HepG2 (cell line): ENCODE results near the gene AFAP1. TPM values are rescaled to one million over a fixed set of nuclear protein-coding genes. Genes with fewer than 3 reads are reported as not detected.
A peak's percentile ranks its signal among the peaks of the same experiment; 100 is the strongest.

Experiments
- ATAC-seq: fragments of 200-7000 bp; cut with Tn5 transposase; 3 replicates; pipeline ENCODE4 v1.9.1; 2020; ENCODE audit warnings: mild to moderate bottlenecking, moderate library complexity
- BruUV-seq: library from RNA; stranded (reverse); fragments of 400-500 nt; replicated peaks from 2 replicates; lab custom pipeline; 2021; lab: Mats Ljungman, UMichigan
- CTCF ChIA-PET: fragments of 300-600 bp; formaldehyde crosslinking; extraction: SDS; loops from one replicate; lab custom pipeline; 2021; ENCODE audit warnings: low total read pairs, inconsistent platforms, low intra/inter-chr PET ratio; lab: Yijun Ruan, JAX
- POLR2A ChIA-PET: fragments of 350-600 bp; sonication (Branson Sonifier 250); formaldehyde crosslinking; loops from one replicate; lab custom pipeline; 2020; ENCODE audit warnings: antibody characterized with exemption, inconsistent platforms; lab: Yijun Ruan, JAX
- DNase-seq: peaks from one replicate; pipeline ENCODE4 v3.0.0-alpha.2; 2015; ENCODE audit warnings: low spot score
- FAIRE-seq: peaks from 3 replicates; lab custom pipeline; 2011; peaks lifted over from hg19 to GRCh38; lab: Jason Lieb, UNC
- H2AFZ ChIP-seq: one replicate; pipeline ENCODE4 v1.6.1; 2011; ENCODE audit warnings: low read length, inconsistent platforms
- H3K27ac ChIP-seq: fragments of 300-600 bp; 3 replicates; pipeline ENCODE4 v1.8.0; 2011; ENCODE audit warnings: mixed run types, mild to moderate bottlenecking, mixed read lengths, low read length, inconsistent platforms; ENCODE audit not compliant: insufficient read depth; ENCODE audit errors: extremely low read length
- H3K27me3 ChIP-seq, 2 experiments: fragments of 200-600 bp in 1 of 2; 2 replicates in 1 of 2; 3 replicates in 1 of 2; pipeline versions ENCODE4 v1.6.0 to v1.8.0; 2011; ENCODE audit warnings: low read length in 2 of 2, mild to moderate bottlenecking in 2 of 2, moderate library complexity in 2 of 2, inconsistent platforms in 1 of 2; ENCODE audit not compliant: insufficient read depth in 2 of 2, control insufficient read depth in 1 of 2
- H3K36me3 ChIP-seq, 2 experiments: fragments of 200-600 bp in 1 of 2; replicated peaks in 1 of 2; 2 replicates in 1 of 2; 3 replicates in 1 of 2; pipeline versions ENCODE4 v1.5.1 to v1.8.0; 2011; ENCODE audit warnings: low read length in 2 of 2, inconsistent platforms in 1 of 2; ENCODE audit not compliant: insufficient read depth in 2 of 2, control insufficient read depth in 1 of 2
- H3K4me1 ChIP-seq: 2 replicates; pipeline ENCODE4 v1.5.1; 2012; ENCODE audit warnings: low read length, inconsistent platforms; ENCODE audit not compliant: insufficient read depth
- H3K4me2 ChIP-seq: 2 replicates; pipeline ENCODE4 v1.6.0; 2011; ENCODE audit warnings: low read depth, low read length, inconsistent platforms
- H3K4me3 ChIP-seq, 3 experiments: fragments of 200-600 bp in 1 of 3; sonication (generic), shearing (Covaris generic) in 1 of 3; replicated peaks in 1 of 3; 2 replicates each; pipeline ENCODE4 v1.5.1; 2011 to 2016; ENCODE audit warnings: low read length in 3 of 3, inconsistent platforms in 2 of 3, low read depth in 2 of 3, mild to moderate bottlenecking in 2 of 3, control low read depth in 1 of 3, mixed read lengths in 1 of 3; ENCODE audit not compliant: insufficient read depth in 1 of 3
- H3K79me2 ChIP-seq: one replicate; pipeline ENCODE4 v1.6.1; 2011; ENCODE audit warnings: low read length, inconsistent platforms; ENCODE audit not compliant: insufficient read depth
- H3K9ac ChIP-seq: 2 replicates; pipeline ENCODE4 v1.6.0; 2011; ENCODE audit warnings: mild to moderate bottlenecking, low read depth, low read length, inconsistent platforms; ENCODE audit not compliant: insufficient read depth
- H3K9me3 ChIP-seq: 2 replicates; pipeline ENCODE4 v1.5.1; 2012; ENCODE audit warnings: mild to moderate bottlenecking, low read length
- H4K20me1 ChIP-seq: 2 replicates; pipeline ENCODE4 v1.6.0; 2011; ENCODE audit warnings: inconsistent platforms, mild to moderate bottlenecking, low read length, moderate library complexity; ENCODE audit not compliant: insufficient read depth
- EP300 ChIP-seq, 3 experiments: sonication (generic) in 1 of 3; formaldehyde crosslinking in 1 of 3; IDR thresholded peaks; 2 replicates each; pipeline versions ENCODE4 v1.5.1 to v1.6.1; 2011 to 2020; ENCODE audit warnings: low read depth in 2 of 3, low read length in 2 of 3, borderline replicate concordance in 1 of 3, improper control_type of control experiment in 1 of 3, mild to moderate bottlenecking in 1 of 3, missing genetic modification reagents in 1 of 3, moderate library complexity in 1 of 3
- TBX2 ChIP-seq: sonication (generic); formaldehyde crosslinking; IDR thresholded peaks from 2 replicates; pipeline ENCODE4 v1.5.0; 2020; ENCODE audit warnings: missing genetic modification reagents, mild to moderate bottlenecking, borderline replicate concordance
- TIGD3 ChIP-seq: sonication (generic); formaldehyde crosslinking; IDR thresholded peaks from 2 replicates; pipeline ENCODE4 v1.5.1; 2020; ENCODE audit warnings: mild to moderate bottlenecking, missing genetic modification reagents, borderline replicate concordance
- ZBTB34 ChIP-seq: sonication (generic); formaldehyde crosslinking; IDR thresholded peaks from 2 replicates; pipeline ENCODE4 v1.8.0; 2022; ENCODE audit warnings: mild to moderate bottlenecking, missing genetic modification reagents
- ZBTB38 ChIP-seq: sonication (generic); formaldehyde crosslinking; IDR thresholded peaks from 2 replicates; pipeline ENCODE4 v1.5.1; 2020; ENCODE audit warnings: mild to moderate bottlenecking, missing genetic modification reagents
- ZC3H4 ChIP-seq: sonication (generic); formaldehyde crosslinking; IDR thresholded peaks from 2 replicates; pipeline ENCODE4 v1.4.0; 2020; ENCODE audit warnings: missing genetic modification reagents, borderline replicate concordance
- ZNF121 ChIP-seq: sonication (generic); formaldehyde crosslinking; IDR thresholded peaks from 2 replicates; pipeline ENCODE4 v1.5.0; 2020; ENCODE audit warnings: mild to moderate bottlenecking, missing genetic modification reagents
- ZNF296 ChIP-seq: sonication (generic); formaldehyde crosslinking; conservative IDR thresholded peaks from 2 replicates; pipeline ENCODE4 v1.5.0; 2020; ENCODE audit warnings: mild to moderate bottlenecking, missing genetic modification reagents
- ZNF576 ChIP-seq: sonication (generic); formaldehyde crosslinking; IDR thresholded peaks from 2 replicates; pipeline ENCODE4 v1.4.0; 2020; ENCODE audit warnings: mild to moderate bottlenecking, missing genetic modification reagents
- WGBS: methylation state at CpG from one replicate; pipeline ENCODE4 v1.1.6; 2017; ENCODE audit warnings: low lambda C conversion rate; 5-methylcytosine and 5-hydroxymethylcytosine counted together
- in situ Hi-C: cut with HindIII; loops from 2 replicates; pipeline ENCODE4 v1.10.0; 2017; ENCODE audit warnings: low pct_unique_long_range_greater_than_20kb; ENCODE audit not compliant: extremely low pct_ligation_motif_present
- intact Hi-C: fragments of 100-400 bp; cut with micrococcal nuclease; formaldehyde crosslinking; loops from one replicate; pipeline ENCODE4 v1.10.0; 2022; ENCODE audit not compliant: unreplicated experiment
- polyA plus RNA-seq, 8 experiments: library from polyadenylated mRNA; depleted of rRNA in 3 of 8; stranded (reverse) in 7 of 8; unstranded in 1 of 8; fragments of >200 nt; fragmentation: Illumina TruSeq in 4 of 8; extraction: Trizol in 4 of 8; gene quantifications; 2 replicates each; pipeline versions ENCODE4 v1.2.1 to v1.2.3, GENCODE V29; 2011 to 2016; ENCODE audit warnings: low read depth in 4 of 8, missing spikeins in 1 of 8, mixed read lengths in 1 of 8; ENCODE audit not compliant: insufficient read depth in 1 of 8
- total RNA-seq, 5 experiments: library from RNA; depleted of rRNA; stranded (reverse); fragments of >200 nt; fragmentation: Illumina TruSeq; extraction: Trizol; gene quantifications; 2 replicates each; pipeline ENCODE4 v1.2.3, GENCODE V29; 2016; ENCODE audit warnings: low read depth in 1 of 5

AFAP1 gene
- total and polyA plus RNA-seq, 2 of the 13 experiments (the other 11 are each of a cell fraction or from before 2014, with no cell fraction given) = 2.5 TPM

- ChIA-PET CTCF (no interaction called here), POLR2A (no interaction called here)
- FAIRE-seq = no peak
- H3K9ac ChIP-seq = no peak overlapping the region
- 84% methylated on average over 4 of the region's 4 CpGs for WGBS
- H3K4me2 ChIP-seq = no peak overlapping the region
- in situ Hi-C loops = no loop called here
- ATAC-seq = no peak
- no peaks in the 10 kb centered on the region for H3K9me3 ChIP-seq
- no peak for DNase-seq
- TF ChIP-seq ZBTB34 (no peak), ZNF121 (CRISPR knock-in tag) (0 out of 2 replicates have a peak, but pooled peaks have one; percentile 56), ZNF296 (CRISPR knock-in tag) (no peak), ZNF576 (CRISPR knock-in tag) (no peak), EP300 (IDR thresholded peaks at IDR 0.05; ENCODE audit: low read depth in 2 of 2, low read length in 2 of 2) (no peak), EP300 (CRISPR knock-in tag; IDR thresholded peaks at IDR 0.05; ENCODE audit: borderline replicate concordance) (no peak)
- no peaks in the 10 kb centered on the region; a peak in 1 of 5 replicates for H3K27me3 ChIP-seq
- intact Hi-C loops = no loop called here
- H3K27ac ChIP-seq = no peak overlapping the region
- H3K4me3 ChIP-seq = no peak overlapping the region
- no peaks in the 10 kb centered on the region for H3K79me2 ChIP-seq
- H4K20me1 ChIP-seq = no peaks in the 10 kb centered on the region
- peaks cover 0 to 10% of the 10 kb centered on the region in 2 experiments; a peak in 2 of 5 replicates for H3K36me3 ChIP-seq
- peaks cover 31% of the 10 kb centered on the region for H3K4me1 ChIP-seq
- no TSS peak for BruUV-seq
- no peak overlapping the region for H2AFZ ChIP-seq
Observed at GRCh38 chr4:7859326-7859725, 80.3 kb downstream of the AFAP1 start.

GRCh38 chr4:7858498-7858897 is 81.2 kb downstream of the AFAP1 start:
- CTCF ChIA-PET = no interaction called here
- FAIRE-seq = peak; percentile 39
- no peaks in the 10 kb centered on the region for H3K79me2 ChIP-seq
- peak overlapping the region; percentile 63 for H3K9ac ChIP-seq
- H2AFZ ChIP-seq = no peak overlapping the region
- peak overlapping the region; percentile 80 for H3K4me2 ChIP-seq
- peak; percentile 61 for ATAC-seq
- peak overlapping the region in 2 of 3 experiments; percentile 21 to 47; a peak in 3 of 6 replicates for H3K4me3 ChIP-seq
- in situ Hi-C loops = no loop called here
- no TSS peak for BruUV-seq
- peaks cover 0 to 10% of the 10 kb centered on the region in 2 experiments; a peak in 2 of 5 replicates for H3K36me3 ChIP-seq
- no peaks in the 10 kb centered on the region for H3K9me3 ChIP-seq
- intact Hi-C loops = loop anchor here (1.0 kb wide), 1 partner anchor 49 kb away; no protein-coding TSS in a partner anchor
- no peak for DNase-seq
- POLR2A ChIA-PET = no interaction called here
- H3K4me1 ChIP-seq = peaks cover 31% of the 10 kb centered on the region
- no peaks in the 10 kb centered on the region for H3K27me3 ChIP-seq
- H4K20me1 ChIP-seq = no peaks in the 10 kb centered on the region
- H3K27ac ChIP-seq = peak overlapping the region; percentile 90
- 53% methylated on average over 4 of the region's 5 CpGs for WGBS
- no peak for TF ChIP-seq TIGD3 (CRISPR knock-in tag)
- peak; percentile 37; the same call in 1 of the 2 replicates for TF ChIP-seq ZC3H4
- TF ChIP-seq ZBTB38 = peak; percentile 36; the same call in 1 of the 2 replicates
- 0 out of 2 replicates have a peak, but pooled peaks have one; percentile 10 for TF ChIP-seq TBX2 (CRISPR knock-in tag)
